ENCODE data around the gene PXMP4. TPM values are rescaled to one million over a fixed set of nuclear protein-coding genes. Genes with fewer than 3 reads are reported as not detected.
A peak's percentile ranks its signal among the peaks of the same experiment; 100 is the strongest.

Gene PXMP4
- total and polyA plus RNA-seq, 2 experiments from 2014 or later: 9.2 to 14.9 TPM

DNA sequence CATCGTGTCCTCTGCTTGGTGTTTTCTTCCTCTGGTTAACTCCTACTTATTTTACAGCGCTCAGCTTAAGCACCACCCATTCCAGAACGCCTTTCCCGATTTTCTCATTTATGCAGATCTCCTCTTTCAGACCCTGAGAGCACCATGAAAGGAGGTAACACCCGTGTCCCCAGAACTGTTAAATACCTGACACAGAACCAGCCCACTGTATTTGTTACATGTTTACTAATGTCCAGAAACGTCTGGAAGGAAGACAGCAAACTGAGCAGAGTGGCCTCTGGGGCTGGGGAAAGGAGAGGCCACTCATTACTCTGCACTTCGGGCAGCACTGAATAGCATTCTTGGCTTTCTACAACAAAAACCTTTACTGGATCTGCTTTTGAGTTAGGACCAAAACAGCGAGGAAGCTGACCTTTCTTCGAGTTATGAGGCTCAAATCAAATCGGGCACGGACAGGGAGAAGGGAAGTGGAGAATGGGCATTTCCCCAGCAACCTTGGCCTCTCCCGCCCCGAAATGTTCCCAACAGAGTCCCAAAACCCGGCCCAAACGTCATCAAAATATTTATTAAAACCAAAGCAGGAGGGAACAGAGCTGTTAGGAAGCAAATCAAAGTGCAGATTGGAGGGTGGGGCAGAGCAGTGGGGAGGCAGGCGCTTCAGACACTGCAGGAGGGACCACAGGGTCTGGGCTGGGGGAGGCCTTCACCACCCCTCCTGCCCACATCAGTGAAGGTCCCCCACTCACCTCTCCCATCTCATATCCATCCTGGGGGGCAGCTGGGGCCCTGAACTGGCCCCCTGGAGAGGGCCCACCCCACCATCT, 44.8 kb downstream of the PXMP4 start:
- Histone ChIP-seq H3K36me3 (peaks cover 3% of the 10 kb centered on the region), H3K9me3 (ENCODE audit: low read depth) (no peaks in the 10 kb centered on the region), H3K27ac (peak overlapping the region; percentile 80), H3K4me1 (ENCODE audit: low read depth) (peaks cover 27% of the 10 kb centered on the region), H3K27me3 (no peaks in the 10 kb centered on the region), H3K4me3 (no peak overlapping the region)
- TF ChIP-seq, protein P1, sequence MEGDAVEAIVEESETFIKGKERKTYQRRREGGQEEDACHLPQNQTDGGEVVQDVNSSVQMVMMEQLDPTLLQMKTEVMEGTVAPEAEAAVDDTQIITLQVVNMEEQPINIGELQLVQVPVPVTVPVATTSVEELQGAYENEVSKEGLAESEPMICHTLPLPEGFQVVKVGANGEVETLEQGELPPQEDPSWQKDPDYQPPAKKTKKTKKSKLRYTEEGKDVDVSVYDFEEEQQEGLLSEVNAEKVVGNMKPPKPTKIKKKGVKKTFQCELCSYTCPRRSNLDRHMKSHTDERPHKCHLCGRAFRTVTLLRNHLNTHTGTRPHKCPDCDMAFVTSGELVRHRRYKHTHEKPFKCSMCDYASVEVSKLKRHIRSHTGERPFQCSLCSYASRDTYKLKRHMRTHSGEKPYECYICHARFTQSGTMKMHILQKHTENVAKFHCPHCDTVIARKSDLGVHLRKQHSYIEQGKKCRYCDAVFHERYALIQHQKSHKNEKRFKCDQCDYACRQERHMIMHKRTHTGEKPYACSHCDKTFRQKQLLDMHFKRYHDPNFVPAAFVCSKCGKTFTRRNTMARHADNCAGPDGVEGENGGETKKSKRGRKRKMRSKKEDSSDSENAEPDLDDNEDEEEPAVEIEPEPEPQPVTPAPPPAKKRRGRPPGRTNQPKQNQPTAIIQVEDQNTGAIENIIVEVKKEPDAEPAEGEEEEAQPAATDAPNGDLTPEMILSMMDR (IDR thresholded peaks at IDR 0.05; ENCODE audit: low read depth, low read length): no peak
- peak in 1 of 2 donors; percentile 56 for DNase-seq (ENCODE audit: low read depth in 1 of 2, low spot score in 1 of 2)

DNA sequence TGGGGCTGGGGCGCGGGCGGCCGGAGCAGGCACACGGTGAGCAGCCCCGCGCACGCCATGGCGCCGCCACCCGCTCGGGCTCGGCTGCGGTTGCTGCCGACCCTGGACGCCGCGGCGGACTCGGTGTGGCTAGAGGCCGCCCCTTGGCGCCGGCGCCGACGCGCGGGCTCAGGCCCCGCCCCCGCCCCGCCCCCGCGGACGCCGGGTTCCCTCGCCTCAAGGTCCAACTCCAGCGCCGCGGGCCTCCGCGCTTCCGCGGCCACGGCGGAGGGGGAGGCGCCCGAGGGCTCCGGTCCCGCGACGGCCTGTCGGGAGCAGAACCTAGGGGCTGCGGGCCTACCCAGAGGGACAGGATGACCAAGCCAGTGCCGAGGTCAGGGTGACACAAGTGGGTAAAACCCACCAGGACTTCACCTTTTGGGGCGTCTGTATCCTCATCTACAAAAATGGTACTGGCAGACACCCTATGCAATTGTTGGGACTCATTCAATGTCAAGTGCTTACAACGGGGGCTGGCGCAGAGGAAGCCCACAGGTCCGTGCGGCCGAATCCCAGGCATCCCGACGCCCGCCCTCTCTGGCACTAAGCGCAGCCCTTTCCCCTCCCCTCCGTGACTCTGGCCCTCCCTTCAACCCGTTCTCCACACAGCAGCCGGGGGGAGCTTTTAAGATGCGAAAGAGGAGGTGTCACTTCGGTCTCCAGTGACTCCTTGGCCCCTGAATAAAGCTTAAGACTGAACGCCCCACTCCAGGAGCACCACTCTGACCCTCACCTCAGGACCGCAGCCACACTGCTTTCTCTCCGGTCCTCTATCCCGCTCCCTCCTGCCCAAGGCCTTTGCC, 45.6 kb downstream of the PXMP4 start, which contains the start of gene NECAB3:
TSS of gene NECAB3 (minus strand) at position 135 of the 842 bp plus-strand sequence. CDS start at position 59, 76 bp downstream.
- peak; percentile 79 to 91 for DNase-seq (ENCODE audit: low read depth in 1 of 2, low spot score in 1 of 2)
- no peaks in the 10 kb centered on the region for H3K27me3 ChIP-seq
- H3K4me3 ChIP-seq: peak within 1 kb of the TSS; percentile 85
- H3K9me3 ChIP-seq (ENCODE audit: low read depth): no peaks in the 10 kb centered on the region
- peak within 1 kb of the TSS; percentile 80 for H3K27ac ChIP-seq
- TF ChIP-seq, protein P1 (IDR thresholded peaks at IDR 0.05; ENCODE audit: low read depth, low read length): no peak
- H3K36me3 ChIP-seq: peaks cover 3% of the 10 kb centered on the region
- H3K4me1 ChIP-seq (ENCODE audit: low read depth): peaks cover 27% of the 10 kb centered on the region

DNA sequence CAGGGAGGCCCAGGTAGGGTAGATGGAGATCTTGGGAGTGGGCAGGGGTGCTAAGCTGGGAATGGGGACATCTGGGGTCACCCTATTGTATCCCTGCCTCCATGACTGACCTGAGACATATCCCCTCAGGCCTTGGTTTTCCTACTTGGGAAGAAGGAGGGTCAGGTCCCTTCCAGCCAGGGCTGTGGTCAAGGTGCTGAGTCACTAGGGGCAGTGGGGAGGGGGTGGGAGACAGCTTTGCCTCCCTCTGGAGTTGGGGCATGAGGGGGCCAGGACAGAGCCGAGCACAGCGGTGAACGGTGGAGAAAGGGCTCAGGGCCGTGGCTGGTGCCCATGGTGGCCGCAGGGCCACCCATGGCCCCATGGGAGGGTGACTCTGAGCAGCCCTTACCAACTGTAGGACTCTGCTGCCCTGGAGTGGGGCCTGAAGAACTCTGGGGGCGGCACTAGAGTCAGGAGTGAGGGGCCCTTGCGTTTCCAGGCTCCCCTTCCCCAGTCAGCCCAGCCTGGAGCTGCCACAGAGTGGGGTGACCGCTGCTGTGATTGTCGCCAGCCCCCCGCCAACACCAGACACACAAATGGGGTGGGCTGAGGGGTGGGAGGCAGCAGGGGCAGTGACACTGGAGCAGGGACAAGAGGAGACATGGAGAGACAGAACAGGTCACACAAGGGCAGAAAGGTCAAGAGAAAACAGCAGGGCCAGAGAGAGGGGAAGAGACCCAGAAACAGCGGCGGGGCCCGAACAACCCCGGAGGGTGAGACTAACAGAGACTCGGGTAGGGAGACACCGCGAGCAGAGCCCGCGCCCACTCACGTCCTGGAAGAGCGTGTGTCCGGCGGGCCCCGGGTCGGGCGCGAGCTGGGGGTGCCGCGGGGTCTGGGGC, 46.5 kb downstream of the PXMP4 start:
- DNase-seq (ENCODE audit: low read depth in 1 of 2, low spot score in 1 of 2): no peak
- Histone ChIP-seq H3K27me3 (no peaks in the 10 kb centered on the region), H3K4me3 (peak overlapping the region; percentile 85), H3K36me3 (peaks cover 9% of the 10 kb centered on the region), H3K27ac (peak overlapping the region; percentile 80), H3K9me3 (ENCODE audit: low read depth) (no peaks in the 10 kb centered on the region), H3K4me1 (ENCODE audit: low read depth) (peaks cover 27% of the 10 kb centered on the region)
- TF ChIP-seq, protein P1 (IDR thresholded peaks at IDR 0.05; ENCODE audit: low read depth, low read length): no peak

DNA sequence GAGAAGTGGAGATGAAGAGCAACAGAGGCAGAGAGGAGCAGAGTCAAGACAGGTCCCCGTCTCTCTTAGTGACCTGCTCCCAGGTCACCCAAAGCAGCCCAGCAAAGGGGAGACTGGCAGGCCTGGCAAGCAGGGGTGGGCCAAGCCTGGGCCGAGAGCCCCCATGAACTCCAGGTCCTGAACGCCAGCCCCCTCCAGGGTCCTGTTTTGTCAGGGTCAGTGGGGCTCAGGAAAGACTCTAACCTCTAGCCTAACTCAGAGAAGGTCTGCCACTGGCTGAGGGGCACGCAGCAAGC, 47.0 kb downstream of the PXMP4 start:
- Histone ChIP-seq H3K4me3 (peak overlapping the region; percentile 85), H3K27me3 (no peaks in the 10 kb centered on the region), H3K27ac (no peak overlapping the region), H3K36me3 (peaks cover 13% of the 10 kb centered on the region), H3K4me1 (ENCODE audit: low read depth) (peaks cover 27% of the 10 kb centered on the region), H3K9me3 (ENCODE audit: low read depth) (no peaks in the 10 kb centered on the region)
- no peak for DNase-seq (ENCODE audit: low read depth in 1 of 2, low spot score in 1 of 2)
- TF ChIP-seq, protein P1 (IDR thresholded peaks at IDR 0.05; ENCODE audit: low read depth, low read length): no peak
